Hepatocyte (in vitro differentiated cells): ENCODE measurements around the gene AMFR. TPM values are rescaled to one million over a fixed set of nuclear protein-coding genes. Genes with fewer than 3 reads are reported as not detected.

Experiments used
- DNase-seq: peaks from one replicate; pipeline ENCODE4 v3.0.0-alpha.2; 2016; ENCODE audit warnings: low spot score
- H2AFZ ChIP-seq: fragments of 200-600 bp; sonication (generic); 2 replicates; pipeline ENCODE4 v1.6.0; 2016; ENCODE audit warnings: antibody characterized with exemption, mild to moderate bottlenecking
- H3K27ac ChIP-seq: fragments of 200-600 bp; sonication (generic); 2 replicates; pipeline ENCODE4 v1.5.1; 2016; ENCODE audit warnings: mild to moderate bottlenecking
- H3K27me3 ChIP-seq: fragments of 200-600 bp; sonication (generic); 2 replicates; pipeline ENCODE4 v1.6.1; 2016
- H3K36me3 ChIP-seq: fragments of 200-600 bp; sonication (generic); replicated peaks from 2 replicates; pipeline ENCODE4 v1.5.1; 2016; ENCODE audit warnings: low read depth; ENCODE audit not compliant: insufficient read depth
- H3K4me1 ChIP-seq: fragments of 200-600 bp; sonication (generic); 2 replicates; pipeline ENCODE4 v1.5.1; 2016; ENCODE audit warnings: mild to moderate bottlenecking, moderate library complexity; ENCODE audit not compliant: insufficient read depth
- H3K4me2 ChIP-seq: fragments of 200-600 bp; sonication (generic); 2 replicates; pipeline ENCODE4 v1.6.0; 2016
- H3K4me3 ChIP-seq: fragments of 200-600 bp; sonication (generic); 2 replicates; pipeline ENCODE4 v1.5.1; 2016; ENCODE audit warnings: mild to moderate bottlenecking
- H3K79me2 ChIP-seq: fragments of 200-600 bp; sonication (generic); 2 replicates; pipeline ENCODE4 v1.6.0; 2017; ENCODE audit warnings: mild to moderate bottlenecking
- H3K9me2 ChIP-seq: fragments of 200-600 bp; sonication (generic); replicated peaks from 2 replicates; pipeline ENCODE4 v1.6.0; 2017; ENCODE audit warnings: mild to moderate bottlenecking; ENCODE audit not compliant: insufficient read depth
- H3K9me3 ChIP-seq: fragments of 200-600 bp; sonication (generic); 2 replicates; pipeline ENCODE4 v1.5.1; 2016; ENCODE audit warnings: low read depth, mild to moderate bottlenecking
- H4K20me1 ChIP-seq: fragments of 200-600 bp; sonication (generic); 2 replicates; pipeline ENCODE4 v1.6.0; 2016; ENCODE audit warnings: mild to moderate bottlenecking; ENCODE audit not compliant: insufficient read depth, poor library complexity, severe bottlenecking
- EZH2 ChIP-seq: fragments of 200-600 bp; sonication (generic); IDR thresholded peaks from 2 replicates; pipeline ENCODE4 v1.6.1; 2016; ENCODE audit warnings: antibody characterized with exemption, mild to moderate bottlenecking, borderline replicate concordance
- EZH2phosphoT487 ChIP-seq: fragments of 200-600 bp; sonication (generic); IDR thresholded peaks from one replicate; pipeline ENCODE4 v1.6.1; 2018; ENCODE audit warnings: antibody characterized with exemption, mild to moderate bottlenecking, low read depth, moderate library complexity; ENCODE audit not compliant: unreplicated experiment, severe bottlenecking
- WGBS: methylation state at CpG from one replicate; pipeline ENCODE4 v1.1.6; 2016; ENCODE audit warnings: low lambda C conversion rate; ENCODE audit errors: missing lambda C conversion rate; 5-methylcytosine and 5-hydroxymethylcytosine counted together
- polyA plus RNA-seq: library from polyadenylated mRNA; unstranded; fragments of >200 nt; fragmentation: Nextera tagmentation; extraction: Ambion mirVana; gene quantifications from 2 replicates; pipeline ENCODE4 v1.2.1, GENCODE V29; 2016
- total RNA-seq: library from RNA; depleted of rRNA; stranded (reverse); fragments of >200 nt; gene quantifications from 2 replicates; pipeline ENCODE4 v1.2.3, GENCODE V29; 2014
- TF ChIP-seq, protein P1 (sequence below): fragments of 200-600 bp; sonication (generic); IDR thresholded peaks from 2 replicates; pipeline ENCODE4 v1.5.1; 2016; ENCODE audit warnings: antibody characterized with exemption, mild to moderate bottlenecking; ENCODE audit not compliant: poor library complexity

Gene AMFR
- total and polyA plus RNA-seq, 2 experiments from 2014 or later = 67.2 to 135 TPM

GRCh38 chr16:56424404-56424764 is 961 bp downstream of the AMFR start:
- peak overlapping the region; percentile 93 for H3K27ac ChIP-seq
- peaks cover 39% of the 10 kb centered on the region for H4K20me1 ChIP-seq
- DNase-seq = no peak
- peaks cover 18% of the 10 kb centered on the region for H3K4me1 ChIP-seq
- no peaks in the 10 kb centered on the region for H3K27me3 ChIP-seq
- H3K36me3 ChIP-seq = no peaks in the 10 kb centered on the region
- H3K4me2 ChIP-seq = peak overlapping the region; percentile 88
- H2AFZ ChIP-seq = peak overlapping the region; percentile 59
- WGBS = under 1% methylated on average over 13 of the region's 16 CpGs
- H3K9me2 ChIP-seq = no peaks in the 10 kb centered on the region
- H3K9me3 ChIP-seq = no peaks in the 10 kb centered on the region
- peaks cover 55% of the 10 kb centered on the region for H3K79me2 ChIP-seq
- TF ChIP-seq, protein P1, sequence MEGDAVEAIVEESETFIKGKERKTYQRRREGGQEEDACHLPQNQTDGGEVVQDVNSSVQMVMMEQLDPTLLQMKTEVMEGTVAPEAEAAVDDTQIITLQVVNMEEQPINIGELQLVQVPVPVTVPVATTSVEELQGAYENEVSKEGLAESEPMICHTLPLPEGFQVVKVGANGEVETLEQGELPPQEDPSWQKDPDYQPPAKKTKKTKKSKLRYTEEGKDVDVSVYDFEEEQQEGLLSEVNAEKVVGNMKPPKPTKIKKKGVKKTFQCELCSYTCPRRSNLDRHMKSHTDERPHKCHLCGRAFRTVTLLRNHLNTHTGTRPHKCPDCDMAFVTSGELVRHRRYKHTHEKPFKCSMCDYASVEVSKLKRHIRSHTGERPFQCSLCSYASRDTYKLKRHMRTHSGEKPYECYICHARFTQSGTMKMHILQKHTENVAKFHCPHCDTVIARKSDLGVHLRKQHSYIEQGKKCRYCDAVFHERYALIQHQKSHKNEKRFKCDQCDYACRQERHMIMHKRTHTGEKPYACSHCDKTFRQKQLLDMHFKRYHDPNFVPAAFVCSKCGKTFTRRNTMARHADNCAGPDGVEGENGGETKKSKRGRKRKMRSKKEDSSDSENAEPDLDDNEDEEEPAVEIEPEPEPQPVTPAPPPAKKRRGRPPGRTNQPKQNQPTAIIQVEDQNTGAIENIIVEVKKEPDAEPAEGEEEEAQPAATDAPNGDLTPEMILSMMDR = no peak
- TF ChIP-seq EZH2phosphoT487 (no peak), EZH2 (no peak)
- H3K4me3 ChIP-seq = peak overlapping the region; percentile 97

GRCh38 chr16:56423584-56424403 is 1.6 kb downstream of the AMFR start:
- H3K36me3 ChIP-seq = no peaks in the 10 kb centered on the region
- WGBS = 15% methylated on average over 7 of the region's 7 CpGs
- peak overlapping the region; percentile 88 for H3K4me2 ChIP-seq
- H3K4me3 ChIP-seq = peak overlapping the region; percentile 97
- TF ChIP-seq, protein P1 = no peak
- TF ChIP-seq EZH2 (no peak), EZH2phosphoT487 (no peak)
- no peaks in the 10 kb centered on the region for H3K9me3 ChIP-seq
- peaks cover 39% of the 10 kb centered on the region for H4K20me1 ChIP-seq
- peaks cover 18% of the 10 kb centered on the region for H3K4me1 ChIP-seq
- peak overlapping the region; percentile 59 for H2AFZ ChIP-seq
- no peaks in the 10 kb centered on the region for H3K27me3 ChIP-seq
- no peak for DNase-seq
- H3K9me2 ChIP-seq = no peaks in the 10 kb centered on the region
- peaks cover 61% of the 10 kb centered on the region for H3K79me2 ChIP-seq
- peak overlapping the region; percentile 93 for H3K27ac ChIP-seq

DNA sequence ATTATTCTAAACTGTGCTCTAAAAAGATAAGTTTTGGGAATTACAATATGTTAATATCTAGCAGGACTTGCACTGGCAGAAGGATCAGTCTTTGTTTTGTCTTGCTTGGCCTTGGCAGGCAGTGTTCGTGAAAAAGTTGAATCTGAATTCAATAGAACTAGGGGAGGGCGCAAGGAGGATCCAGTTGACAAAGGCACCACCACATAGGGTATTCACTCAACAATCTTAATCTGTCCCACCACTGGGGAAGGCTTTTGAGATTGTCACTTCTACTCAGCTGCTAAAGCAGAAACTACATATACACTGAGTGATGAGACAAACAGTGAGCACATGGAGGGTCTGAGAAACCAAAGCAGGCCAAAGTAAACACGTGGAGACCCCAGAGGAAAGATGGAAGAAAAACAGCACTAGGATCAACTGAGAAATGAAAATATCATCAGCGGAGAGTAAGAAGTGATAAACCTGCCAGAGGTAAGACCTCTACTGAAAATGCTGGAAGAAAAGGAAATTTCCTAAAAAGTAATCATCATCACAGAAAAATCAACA is 2.4 kb downstream of the AMFR start:
- WGBS = 79% methylated on average over 4 of the region's 4 CpGs
- Histone ChIP-seq H3K36me3 (no peaks in the 10 kb centered on the region), H2AFZ (no peak overlapping the region), H4K20me1 (peaks cover 39% of the 10 kb centered on the region), H3K4me1 (peaks cover 18% of the 10 kb centered on the region), H3K9me2 (no peaks in the 10 kb centered on the region), H3K79me2 (peaks cover 69% of the 10 kb centered on the region), H3K9me3 (no peaks in the 10 kb centered on the region), H3K27me3 (no peaks in the 10 kb centered on the region), H3K4me2 (peak overlapping the region; percentile 88), H3K27ac (no peak overlapping the region), H3K4me3 (no peak overlapping the region)
- TF ChIP-seq EZH2 (no peak), EZH2phosphoT487 (no peak)
- TF ChIP-seq, protein P1 = no peak
- DNase-seq = no peak
